K562 (cell line): ENCODE results near the gene UBE2L3. TPM values are rescaled to one million over a fixed set of nuclear protein-coding genes. Genes with fewer than 3 reads are reported as not detected.
A peak's percentile ranks its signal among the peaks of the same experiment; 100 is the strongest.

Source experiments
- BACH1 ChIP-seq: fragments of 200-800 bp; sonication (Bioruptor generic); IDR thresholded peaks from 2 replicates; pipeline ENCODE4 v1.6.1; 2016; ENCODE audit warnings: missing genetic modification characterization, missing compliant biosample characterization
- BRF1 ChIP-seq: IDR thresholded peaks from 3 replicates; pipeline ENCODE4 v1.6.1; 2011; ENCODE audit warnings: borderline replicate concordance, mild to moderate bottlenecking; ENCODE audit not compliant: insufficient read length; ENCODE audit errors: extremely low read depth
- CTBP1 ChIP-seq: fragments of 450-650 bp; IDR thresholded peaks from 2 replicates; pipeline ENCODE4 v1.6.1; 2016; ENCODE audit warnings: borderline replicate concordance
- EWSR1 ChIP-seq: fragments of 450-650 bp; IDR thresholded peaks from 2 replicates; pipeline ENCODE4 v1.6.1; 2018; ENCODE audit warnings: borderline replicate concordance, mild to moderate bottlenecking, low read depth, moderate library complexity; ENCODE audit not compliant: partially characterized antibody
- IRF1 ChIP-seq: sonication (generic); formaldehyde crosslinking; IDR thresholded peaks from 2 replicates; pipeline ENCODE4 v1.8.0; 2022; ENCODE audit warnings: missing genetic modification reagents, mild to moderate bottlenecking, borderline replicate concordance
- KDM5B ChIP-seq: fragments of 200-600 bp; sonication (generic); IDR thresholded peaks from 2 replicates; pipeline ENCODE4 v1.6.1; 2012; ENCODE audit warnings: low read depth, mild to moderate bottlenecking, moderate library complexity, low read length, control low read depth, inconsistent platforms; ENCODE audit not compliant: insufficient replicate concordance
- KHSRP ChIP-seq: fragments of 450-650 bp; IDR thresholded peaks from 2 replicates; pipeline ENCODE4 v1.6.1; 2017
- KLF10 ChIP-seq: fragments of 250-450 bp; sonication (Bioruptor Pico); IDR thresholded peaks from 2 replicates; pipeline ENCODE4 v1.6.1; 2021; ENCODE audit warnings: matching md5 sums
- KLF16 ChIP-seq: IDR thresholded peaks from 2 replicates; pipeline ENCODE4 v1.6.1; 2016; ENCODE audit warnings: antibody characterized with exemption
- MEIS2 ChIP-seq: fragments of 450-650 bp; IDR thresholded peaks from 2 replicates; pipeline ENCODE4 v1.6.1; 2014; ENCODE audit warnings: mild to moderate bottlenecking; ENCODE audit not compliant: partially characterized antibody
- MYNN ChIP-seq, 2 experiments: sonication (generic); formaldehyde crosslinking in 1 of 2; IDR thresholded peaks; 2 replicates each; pipeline versions ENCODE4 v1.5.0 to v1.6.1; 2016 to 2020; ENCODE audit warnings: antibody characterized with exemption in 1 of 2, missing genetic modification reagents in 1 of 2
- PCBP2 ChIP-seq: fragments of 200-400 bp; formaldehyde crosslinking; IDR thresholded peaks from 2 replicates; pipeline ENCODE4 v1.6.1; 2018; ENCODE audit warnings: low read length, low read depth, mild to moderate bottlenecking, moderate library complexity; ENCODE audit not compliant: poor library complexity, severe bottlenecking
- PHB ChIP-seq: fragments of 250-450 bp; sonication (Bioruptor Pico); IDR thresholded peaks from 2 replicates; pipeline ENCODE4 v1.5.0; 2021
- RBM39 ChIP-seq: fragments of 200-400 bp; formaldehyde crosslinking; optimal IDR thresholded peaks from 2 replicates; pipeline ENCODE3; 2018; ENCODE audit warnings: low read depth, low read length
- SMARCC2 ChIP-seq: fragments of 450-650 bp; IDR thresholded peaks from 2 replicates; pipeline ENCODE4 v1.6.1; 2017; ENCODE audit warnings: antibody characterized with exemption, moderate library complexity, mild to moderate bottlenecking, low read depth
- UBTF ChIP-seq, 2 experiments: IDR thresholded peaks; 2 replicates each; pipeline ENCODE4 v1.6.1; 2012; ENCODE audit warnings: improper control_type of control experiment in 2 of 2, low read depth in 2 of 2, low read length in 2 of 2, borderline replicate concordance in 1 of 2
- ZNF592 ChIP-seq: fragments of 450-650 bp; IDR thresholded peaks from 2 replicates; pipeline ENCODE4 v1.6.1; 2017; ENCODE audit warnings: antibody characterized with exemption, mild to moderate bottlenecking
- polyA plus RNA-seq, 8 experiments: library from polyadenylated mRNA; depleted of rRNA in 4 of 8; stranded (reverse) in 5 of 8; unstranded in 3 of 8; fragments of >200 nt; fragmentation: Nextera tagmentation in 2 of 8; fragmentation: Illumina TruSeq in 1 of 8; extraction: Ambion mirVana in 2 of 8; extraction: Trizol in 1 of 8; gene quantifications; 2 replicates each; pipeline versions ENCODE4 v1.2.1 to v1.2.3, GENCODE V29; 2011 to 2014; ENCODE audit warnings: inconsistent platforms in 1 of 8, missing spikeins in 1 of 8
- total RNA-seq, 7 experiments: library from RNA; depleted of rRNA in 6 of 7; stranded (reverse); fragments of >200 nt in 6 of 7; fragmentation: Illumina TruSeq in 2 of 7; extraction: Trizol in 2 of 7; gene quantifications; 2 replicates each; pipeline versions ENCODE4 v1.2.1 to v1.2.3, GENCODE V29; 2011 to 2021; ENCODE audit warnings: low replicate concordance in 1 of 7
- TF ChIP-seq, protein P1 (sequence below): sonication (generic); formaldehyde crosslinking; IDR thresholded peaks from 2 replicates; pipeline ENCODE4 v1.8.1; 2023; ENCODE audit warnings: mild to moderate bottlenecking, missing genetic modification reagents

The UBE2L3 gene
- total and polyA plus RNA-seq, 9 of the 15 experiments (the other 6 are each of a cell fraction or from before 2014, with no cell fraction given): 215 to 625 (median 285) TPM

DNA sequence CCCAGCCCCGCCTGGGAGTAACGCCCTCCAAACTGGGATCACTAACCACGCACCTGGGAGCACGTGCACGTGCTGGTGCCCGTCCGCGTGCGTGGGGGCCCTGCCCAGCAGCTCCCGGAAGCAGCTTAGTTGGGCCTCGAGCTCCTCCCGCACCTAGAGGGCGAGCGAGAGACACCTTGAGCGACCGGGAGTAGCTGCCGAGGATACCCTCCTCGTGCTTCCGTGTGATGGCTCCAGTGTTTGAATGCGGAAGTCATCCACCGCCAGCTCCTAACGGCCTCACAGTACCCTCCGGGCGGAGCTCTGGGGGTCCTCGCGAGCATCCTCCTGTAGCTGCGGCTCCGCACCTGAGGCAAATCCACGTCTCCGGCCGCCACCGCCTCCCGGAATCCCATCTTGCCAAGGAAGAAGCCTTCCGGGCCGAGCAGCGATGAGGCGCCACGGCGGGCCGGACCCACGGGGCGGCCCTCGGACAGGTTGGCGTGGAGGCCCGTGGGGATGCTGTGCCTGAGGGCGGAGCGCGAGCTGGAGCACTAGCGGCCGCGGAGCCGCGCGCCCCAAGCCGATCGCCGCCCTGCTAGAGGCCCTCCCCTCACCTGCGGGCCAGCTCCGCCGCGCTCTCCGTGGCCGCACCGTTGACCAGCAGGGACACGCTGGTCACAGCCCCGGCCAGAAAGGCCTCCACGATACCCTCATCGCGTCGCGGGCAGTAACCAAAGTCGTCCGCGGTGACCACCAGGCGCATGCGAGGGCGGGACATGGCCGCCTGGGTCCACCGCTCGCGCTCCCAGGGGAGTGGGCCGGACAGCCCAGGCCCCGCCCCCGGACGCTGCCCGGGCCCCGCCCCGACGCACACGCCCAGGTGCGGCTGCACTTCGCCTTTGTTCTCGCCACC lies 62.0 kb downstream of the UBE2L3 start, which contains the start of gene YDJC (continued):
- no peak for TF ChIP-seq ZNF592
- no peak for TF ChIP-seq MYNN (IDR thresholded peaks at IDR 0.05)
- TF ChIP-seq MYNN (CRISPR knock-in tag; IDR thresholded peaks at IDR 0.05): no peak
- TF ChIP-seq CTBP1: no peak
- TF ChIP-seq RBM39: no peak
- no peak for TF ChIP-seq PHB (CRISPR knock-in tag)
- no peak for TF ChIP-seq BACH1 (tag)
- TF ChIP-seq, protein P1, sequence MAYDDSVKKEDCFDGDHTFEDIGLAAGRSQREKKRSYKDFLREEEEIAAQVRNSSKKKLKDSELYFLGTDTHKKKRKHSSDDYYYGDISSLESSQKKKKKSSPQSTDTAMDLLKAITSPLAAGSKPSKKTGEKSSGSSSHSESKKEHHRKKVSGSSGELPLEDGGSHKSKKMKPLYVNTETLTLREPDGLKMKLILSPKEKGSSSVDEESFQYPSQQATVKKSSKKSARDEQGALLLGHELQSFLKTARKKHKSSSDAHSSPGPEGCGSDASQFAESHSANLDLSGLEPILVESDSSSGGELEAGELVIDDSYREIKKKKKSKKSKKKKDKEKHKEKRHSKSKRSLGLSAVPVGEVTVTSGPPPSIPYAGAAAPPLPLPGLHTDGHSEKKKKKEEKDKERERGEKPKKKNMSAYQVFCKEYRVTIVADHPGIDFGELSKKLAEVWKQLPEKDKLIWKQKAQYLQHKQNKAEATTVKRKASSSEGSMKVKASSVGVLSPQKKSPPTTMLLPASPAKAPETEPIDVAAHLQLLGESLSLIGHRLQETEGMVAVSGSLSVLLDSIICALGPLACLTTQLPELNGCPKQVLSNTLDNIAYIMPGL (CRISPR knock-in tag): peak; percentile 100
- no peak for TF ChIP-seq EWSR1
- no peak for TF ChIP-seq MEIS2
- TF ChIP-seq UBTF (IDR thresholded peaks at IDR 0.05; ENCODE audit: borderline replicate concordance in 1 of 2, low read depth in 2 of 2, low read length in 2 of 2): no peak
- no peak for TF ChIP-seq KLF16
- TF ChIP-seq IRF1 (CRISPR knock-in tag): no peak
- TF ChIP-seq BRF1: no peak
- TF ChIP-seq KLF10 (CRISPR knock-in tag): no peak
- no peak for TF ChIP-seq KDM5B
- no peak for TF ChIP-seq KHSRP
- TF ChIP-seq PCBP2: no peak
- TF ChIP-seq SMARCC2: no peak
